B cell (primary cell): ENCODE results near the gene PGLYRP2. TPM values are rescaled to one million over a fixed set of nuclear protein-coding genes. Genes with fewer than 3 reads are reported as not detected.

Source experiments
- ATAC-seq: fragments of 200-7000 bp; cut with Tn5 transposase; one replicate; pipeline ENCODE4 v1.10.0; 2021; ENCODE audit warnings: low read depth, mild to moderate bottlenecking, moderate number of reproducible peaks, moderate library complexity
- CTCF ChIA-PET: fragments of 350-600 bp; sonication (Branson Sonifier 250); formaldehyde crosslinking; loops from one replicate; lab custom pipeline; 2021; ENCODE audit warnings: antibody characterized with exemption, inconsistent platforms; lab: Charles Lee
- POLR2A ChIA-PET: fragments of 350-600 bp; sonication (Branson Sonifier 250); formaldehyde crosslinking; loops from one replicate; lab custom pipeline; 2021; ENCODE audit warnings: antibody characterized with exemption; lab: Charles Lee
- DNase-seq: peaks from one replicate; pipeline ENCODE4 v3.0.0; 2013
- H2AFZ ChIP-seq: 2 replicates; pipeline ENCODE4 v1.6.1; 2012; ENCODE audit warnings: mild to moderate bottlenecking, low read depth, low read length; ENCODE audit not compliant: insufficient read depth, poor library complexity, severe bottlenecking
- H3K27ac ChIP-seq, 2 donors: 1 replicate in 1 of 2; 2 replicates in 1 of 2; pipeline ENCODE4 v1.5.1; 2012 to 2013; ENCODE audit warnings: low read length in 2 of 2, mild to moderate bottlenecking in 2 of 2, moderate library complexity in 1 of 2
- H3K27me3 ChIP-seq, 4 experiments: fragments of 200-600 bp in 1 of 4; sonication (generic) in 1 of 4; replicated peaks in 1 of 4; 1 replicate in 2 of 4; 2 replicates in 2 of 4; pipeline versions ENCODE4 v1.6.1 to v1.7.0; 2013 to 2016; ENCODE audit warnings: low read length in 3 of 4, mild to moderate bottlenecking in 2 of 4, mixed read lengths in 1 of 4, moderate library complexity in 1 of 4; ENCODE audit not compliant: insufficient read depth in 4 of 4, control insufficient read depth in 3 of 4; ENCODE audit errors: control extremely low read depth in 1 of 4
- H3K36me3 ChIP-seq, 2 experiments: replicated peaks in 1 of 2; 1 replicate in 1 of 2; 2 replicates in 1 of 2; pipeline versions ENCODE4 v1.6.1 to v1.7.1; 2013; ENCODE audit warnings: low read length in 1 of 2; ENCODE audit not compliant: insufficient read depth in 2 of 2, control insufficient read depth in 1 of 2; ENCODE audit errors: control extremely low read depth in 1 of 2, extremely low read depth in 1 of 2
- H3K4me1 ChIP-seq, 2 donors: fragments of 200-600 bp in 1 of 2; sonication (generic) in 1 of 2; 1 replicate in 1 of 2; 2 replicates in 1 of 2; pipeline versions ENCODE4 v1.5.1 to v1.6.1; 2013 to 2017; ENCODE audit warnings: low read length in 2 of 2; ENCODE audit not compliant: control insufficient read depth in 2 of 2, insufficient read depth in 2 of 2
- H3K4me2 ChIP-seq: replicated peaks from 2 replicates; pipeline ENCODE3; 2012; ENCODE audit warnings: mild to moderate bottlenecking, low read depth, low read length; ENCODE audit not compliant: poor library complexity, severe bottlenecking
- H3K4me3 ChIP-seq, 5 experiments: fragments of 200-600 bp in 1 of 5; sonication (generic) in 1 of 5; 1 replicate in 3 of 5; 2 replicates in 2 of 5; pipeline versions ENCODE4 v1.5.1 to v1.7.0; 2011 to 2016; ENCODE audit warnings: low read length in 4 of 5, mild to moderate bottlenecking in 4 of 5, low read depth in 2 of 5, control low read depth in 1 of 5, moderate library complexity in 1 of 5; ENCODE audit not compliant: insufficient read depth in 1 of 5; ENCODE audit errors: control extremely low read depth in 1 of 5, extremely low read depth in 1 of 5
- H3K79me2 ChIP-seq: fragments of 200-600 bp; sonication (generic); one replicate; pipeline ENCODE4 v1.6.0; 2016; ENCODE audit warnings: low read length; ENCODE audit not compliant: control insufficient read depth, insufficient read depth
- H3K9ac ChIP-seq: fragments of 200-600 bp; sonication (generic); 2 replicates; pipeline ENCODE4 v1.6.1; 2017; ENCODE audit warnings: mild to moderate bottlenecking, low read length, moderate library complexity
- H3K9me3 ChIP-seq, 3 donors: one replicate each; pipeline versions ENCODE4 v1.6.1 to v1.7.1; 2013; ENCODE audit warnings: low read length in 2 of 3; ENCODE audit not compliant: control insufficient read depth in 2 of 3, insufficient read depth in 1 of 3; ENCODE audit errors: control extremely low read depth in 1 of 3
- H4K20me1 ChIP-seq: 2 replicates; pipeline ENCODE4 v1.6.0; 2012; ENCODE audit warnings: mild to moderate bottlenecking, low read length; ENCODE audit not compliant: insufficient read depth, control insufficient read depth, poor library complexity, severe bottlenecking
- H3K27ac Mint-ChIP-seq: one replicate; pipeline ENCODE4 v1.8.0; 2021; ENCODE audit warnings: mixed read lengths
- H3K27me3 Mint-ChIP-seq: one replicate; pipeline ENCODE4 v1.8.0; 2021; ENCODE audit warnings: mixed read lengths
- H3K4me1 Mint-ChIP-seq: one replicate; pipeline ENCODE4 v1.8.0; 2021; ENCODE audit warnings: mixed read lengths
- H3K4me3 Mint-ChIP-seq: one replicate; pipeline ENCODE4 v1.8.0; 2021; ENCODE audit warnings: mixed read lengths
- H3K9me3 Mint-ChIP-seq: one replicate; pipeline ENCODE4 v1.8.0; 2022; ENCODE audit warnings: mixed read lengths; ENCODE audit not compliant: insufficient read depth
- EZH2 ChIP-seq: IDR thresholded peaks from 2 replicates; pipeline ENCODE4 v1.6.1; 2012; ENCODE audit warnings: borderline replicate concordance, low read depth, mild to moderate bottlenecking, moderate library complexity, low read length; ENCODE audit not compliant: insufficient read depth, poor library complexity, severe bottlenecking
- WGBS: methylation state at CpG from one replicate; pipeline ENCODE4 v1.1.5; 2013; ENCODE audit warnings: missing lambda C conversion rate; ENCODE audit not compliant: insufficient coverage; 5-methylcytosine and 5-hydroxymethylcytosine counted together
- intact Hi-C: fragments of 100-400 bp; cut with micrococcal nuclease; formaldehyde crosslinking; loops from one replicate; pipeline ENCODE4 v1.10.0; 2022
- polyA plus RNA-seq: library from polyadenylated mRNA; depleted of rRNA; stranded (reverse); fragments of >200 nt; gene quantifications from 2 replicates; pipeline ENCODE4 v1.2.3, GENCODE V29; 2012
- total RNA-seq, 2 donors: library from RNA; stranded (reverse); fragments of 120-200 nt in 1 of 2; gene quantifications; 1 replicate in 1 of 2; 2 replicates in 1 of 2; pipeline versions ENCODE4 v1.2.3 to v1.2.4, GENCODE V29; 2013 to 2022
- TF ChIP-seq, protein P1 (sequence below): fragments of 200-600 bp; IDR thresholded peaks from one replicate; pipeline ENCODE4 v1.8.0; 2022; ENCODE audit warnings: antibody characterized with exemption, mild to moderate bottlenecking

The PGLYRP2 gene
- total and polyA plus RNA-seq, 2 donors (not counting 1 experiment from before 2014, with no cell fraction given) = not detected

DNA sequence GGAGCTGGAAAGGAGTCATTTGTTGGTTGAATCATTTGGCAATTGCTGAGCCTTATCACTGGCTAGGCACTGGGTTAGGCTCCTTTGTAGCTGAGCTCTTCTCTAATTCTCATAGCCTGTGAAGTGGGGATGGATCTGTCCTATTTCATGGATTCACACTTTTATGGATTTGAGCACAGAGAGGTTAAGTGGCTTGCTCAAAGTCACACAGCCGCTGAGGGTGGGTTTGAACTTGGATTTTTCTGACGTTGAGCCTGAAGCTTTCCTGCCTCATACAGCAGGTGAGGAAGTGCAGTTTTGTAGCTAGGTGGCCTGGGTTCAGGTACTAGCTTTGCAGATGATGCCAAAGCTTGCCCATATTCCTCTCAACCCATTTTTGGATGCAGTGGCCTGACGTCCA is 48.4 kb upstream of the PGLYRP2 start:
- no peak overlapping the region for H3K9ac ChIP-seq
- peaks cover 0 to 21% (median 0%) of the 10 kb centered on the region in 4 experiments for H3K27me3 ChIP-seq
- H3K4me3 Mint-ChIP-seq = no peak overlapping the region
- H3K9me3 Mint-ChIP-seq = peaks cover 5% of the 10 kb centered on the region
- no peak overlapping the region for H2AFZ ChIP-seq
- no peaks in the 10 kb centered on the region for H3K36me3 ChIP-seq
- TF ChIP-seq, protein P1, sequence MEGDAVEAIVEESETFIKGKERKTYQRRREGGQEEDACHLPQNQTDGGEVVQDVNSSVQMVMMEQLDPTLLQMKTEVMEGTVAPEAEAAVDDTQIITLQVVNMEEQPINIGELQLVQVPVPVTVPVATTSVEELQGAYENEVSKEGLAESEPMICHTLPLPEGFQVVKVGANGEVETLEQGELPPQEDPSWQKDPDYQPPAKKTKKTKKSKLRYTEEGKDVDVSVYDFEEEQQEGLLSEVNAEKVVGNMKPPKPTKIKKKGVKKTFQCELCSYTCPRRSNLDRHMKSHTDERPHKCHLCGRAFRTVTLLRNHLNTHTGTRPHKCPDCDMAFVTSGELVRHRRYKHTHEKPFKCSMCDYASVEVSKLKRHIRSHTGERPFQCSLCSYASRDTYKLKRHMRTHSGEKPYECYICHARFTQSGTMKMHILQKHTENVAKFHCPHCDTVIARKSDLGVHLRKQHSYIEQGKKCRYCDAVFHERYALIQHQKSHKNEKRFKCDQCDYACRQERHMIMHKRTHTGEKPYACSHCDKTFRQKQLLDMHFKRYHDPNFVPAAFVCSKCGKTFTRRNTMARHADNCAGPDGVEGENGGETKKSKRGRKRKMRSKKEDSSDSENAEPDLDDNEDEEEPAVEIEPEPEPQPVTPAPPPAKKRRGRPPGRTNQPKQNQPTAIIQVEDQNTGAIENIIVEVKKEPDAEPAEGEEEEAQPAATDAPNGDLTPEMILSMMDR = no peak
- TF ChIP-seq EZH2 = no peak
- H3K4me1 ChIP-seq = no peaks in the 10 kb centered on the region
- no peaks in the 10 kb centered on the region for H4K20me1 ChIP-seq
- peaks cover 0 to 32% (median 8%) of the 10 kb centered on the region in 3 donors for H3K9me3 ChIP-seq
- H3K4me2 ChIP-seq = no peak overlapping the region
- POLR2A ChIA-PET = no interaction called here
- no peak overlapping the region for H3K27ac Mint-ChIP-seq
- no peaks in the 10 kb centered on the region for H3K79me2 ChIP-seq
- H3K27me3 Mint-ChIP-seq = peaks cover 34% of the 10 kb centered on the region
- H3K27ac ChIP-seq = no peak overlapping the region
- no peak overlapping the region for H3K4me3 ChIP-seq
- intact Hi-C loops = no loop called here
- no peaks in the 10 kb centered on the region for H3K4me1 Mint-ChIP-seq
- CTCF ChIA-PET = no interaction called here
- 88% methylated on average over 1 of the region's 3 CpGs for WGBS
- DNase-seq (no peak), ATAC-seq (no peak)

DNA sequence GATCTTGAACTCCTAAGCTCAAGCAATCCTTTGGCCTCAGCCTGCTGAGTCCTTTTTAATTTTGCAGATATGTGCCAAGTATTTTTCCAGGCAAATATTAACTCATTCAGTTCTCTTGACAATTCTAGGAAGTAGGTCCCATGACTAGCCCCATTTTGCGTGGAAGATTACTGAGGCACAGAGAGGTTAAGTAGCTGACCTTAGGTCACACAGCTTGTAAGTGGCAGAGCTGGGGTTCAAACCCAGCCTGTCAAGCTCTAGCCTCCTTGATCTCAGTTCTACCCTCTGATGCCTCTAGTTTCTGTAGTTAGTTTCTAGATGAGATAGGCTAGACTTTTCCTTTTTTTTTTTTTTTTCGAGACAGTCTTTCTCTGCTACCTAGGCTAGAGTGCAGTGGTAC is 47.1 kb upstream of the PGLYRP2 start:
- ChIA-PET POLR2A (no interaction called here), CTCF (interaction anchor here (1.0 kb wide), 1 partner anchor 29 kb away, joined by 3 read pairs; no protein-coding TSS in a partner anchor)
- H3K36me3 ChIP-seq = no peaks in the 10 kb centered on the region
- H3K9me3 Mint-ChIP-seq = peaks cover 5% of the 10 kb centered on the region
- H3K27me3 ChIP-seq = peaks cover 0 to 24% (median 0%) of the 10 kb centered on the region in 4 experiments
- ATAC-seq (no peak), DNase-seq (no peak)
- H3K27ac ChIP-seq = no peak overlapping the region
- no peaks in the 10 kb centered on the region for H3K4me1 ChIP-seq
- H2AFZ ChIP-seq = no peak overlapping the region
- H3K27ac Mint-ChIP-seq = no peak overlapping the region
- intact Hi-C loops = no loop called here
- H3K27me3 Mint-ChIP-seq = peaks cover 34% of the 10 kb centered on the region
- no peaks in the 10 kb centered on the region for H3K4me1 Mint-ChIP-seq
- no peaks in the 10 kb centered on the region for H3K79me2 ChIP-seq
- no peak overlapping the region for H3K4me3 Mint-ChIP-seq
- no peak overlapping the region for H3K4me3 ChIP-seq
- no peak for TF ChIP-seq EZH2
- TF ChIP-seq, protein P1 = no peak
- no peaks in the 10 kb centered on the region for H4K20me1 ChIP-seq
- peaks cover 0 to 30% (median 8%) of the 10 kb centered on the region in 3 donors for H3K9me3 ChIP-seq
- no CpG with 5 or more reads among the region's 2 CpGs for WGBS
- no peak overlapping the region for H3K4me2 ChIP-seq
- no peak overlapping the region for H3K9ac ChIP-seq
